ENCODE results near the gene AMBP. TPM values are rescaled to one million over a fixed set of nuclear protein-coding genes. Genes with fewer than 3 reads are reported as not detected.

Gene AMBP
- total RNA-seq, 2 donors from 2014 or later = not detected

- no peaks in the 10 kb centered on the region for H3K27me3 ChIP-seq
Measured at GRCh38 chr9:114114364-114114763, 36.3 kb upstream of the AMBP start.

GRCh38 chr9:114112778-114113584 lies 34.9 kb upstream of the AMBP start:
- H3K27ac ChIP-seq = peak overlapping the region in 1 of 2 donors; percentile 2
- no peak overlapping the region for H3K4me3 ChIP-seq
- TF ChIP-seq CTCF (IDR thresholded peaks at IDR 0.05) = no peak
- H3K9me3 ChIP-seq = no peaks in the 10 kb centered on the region
- H3K36me3 ChIP-seq = no peaks in the 10 kb centered on the region
- peak; percentile 91 for DNase-seq (ENCODE audit: low spot score)
- no peaks in the 10 kb centered on the region for H3K27me3 ChIP-seq
- H3K4me1 ChIP-seq = peaks cover 0 to 14% of the 10 kb centered on the region in 2 donors

More at GRCh38 chr9:114114364-114114763, 36.3 kb upstream of the AMBP start:
- TF ChIP-seq CTCF (IDR thresholded peaks at IDR 0.05) = no peak
- no peaks in the 10 kb centered on the region for H3K36me3 ChIP-seq
- no peaks in the 10 kb centered on the region for H3K9me3 ChIP-seq
- peaks cover 0 to 14% of the 10 kb centered on the region in 2 donors for H3K4me1 ChIP-seq
- H3K4me3 ChIP-seq = no peak overlapping the region
- no peak for DNase-seq (ENCODE audit: low spot score)
- H3K27ac ChIP-seq = no peak overlapping the region

GRCh38 chr9:114112325-114112724 lies 34.2 kb upstream of the AMBP start:
- no peak for DNase-seq (ENCODE audit: low spot score)
- Histone ChIP-seq H3K4me3 (no peak overlapping the region), H3K36me3 (no peaks in the 10 kb centered on the region)

GRCh38 chr9:114110180-114110579 lies 32.1 kb upstream of the AMBP start:
- TF ChIP-seq CTCF (IDR thresholded peaks at IDR 0.05) = no peak
- Histone ChIP-seq H3K27ac (no peak overlapping the region), H3K4me3 (no peak overlapping the region), H3K4me1 (peaks cover 0 to 14% of the 10 kb centered on the region in 2 donors), H3K9me3 (no peaks in the 10 kb centered on the region), H3K27me3 (no peaks in the 10 kb centered on the region), H3K36me3 (no peaks in the 10 kb centered on the region)
- no peak for DNase-seq (ENCODE audit: low spot score)

More at GRCh38 chr9:114112325-114112724, 34.2 kb upstream of the AMBP start:
- H3K27me3 ChIP-seq = no peaks in the 10 kb centered on the region
- no peak for TF ChIP-seq CTCF (IDR thresholded peaks at IDR 0.05)
- peaks cover 0 to 14% of the 10 kb centered on the region in 2 donors for H3K4me1 ChIP-seq
- H3K27ac ChIP-seq = peak overlapping the region in 1 of 2 donors; percentile 2
- H3K9me3 ChIP-seq = no peaks in the 10 kb centered on the region

GRCh38 chr9:114109124-114109523 lies 31.0 kb upstream of the AMBP start:
- no peak for TF ChIP-seq CTCF (IDR thresholded peaks at IDR 0.05)

More at GRCh38 chr9:114109124-114109523, 31.0 kb upstream of the AMBP start:
- no peak overlapping the region for H3K27ac ChIP-seq
- H3K27me3 ChIP-seq = no peaks in the 10 kb centered on the region
- H3K4me3 ChIP-seq = no peak overlapping the region
- peaks cover 0 to 14% of the 10 kb centered on the region in 2 donors for H3K4me1 ChIP-seq
- no peaks in the 10 kb centered on the region for H3K9me3 ChIP-seq
- no peak for DNase-seq (ENCODE audit: low spot score)
- H3K36me3 ChIP-seq = no peaks in the 10 kb centered on the region

All from right atrium auricular region (tissue), 2 donors.